Measurements from ENCODE around the gene MALRD1.

Gene MALRD1

DNA sequence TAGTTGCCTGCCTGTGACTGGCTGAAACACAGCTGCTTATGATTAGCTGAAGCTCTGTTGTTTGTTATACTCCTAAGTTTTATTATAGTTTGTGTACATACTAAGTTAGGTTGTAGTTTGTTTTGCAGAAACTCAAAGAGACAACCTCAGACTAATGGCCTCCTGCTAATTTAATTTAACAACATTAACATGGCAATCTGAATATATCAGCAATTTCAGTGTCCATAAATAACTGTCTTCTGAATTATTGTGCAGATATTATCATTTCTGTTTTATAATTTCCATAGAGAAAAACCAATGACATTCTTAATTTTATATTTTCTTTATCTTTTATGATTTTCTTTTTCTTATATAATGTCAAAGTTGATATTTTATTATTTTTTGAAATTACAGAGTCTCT, 469.5 kb downstream of the MALRD1 start:
- H3K36me3 ChIP-seq (ENCODE audit: control insufficient read depth in 1 of 2, insufficient read depth in 2 of 2, low read length in 2 of 2): peaks cover 0 to 3% of the 10 kb centered on the region in 2 donors
- no peak overlapping the region for H3K27ac ChIP-seq (ENCODE audit: low read depth, low read length)
- H3K4me3 ChIP-seq (ENCODE audit: low read depth in 1 of 2, low read length in 2 of 2): no peak overlapping the region
- no peaks in the 10 kb centered on the region for H3K27me3 ChIP-seq (ENCODE audit: control insufficient read depth in 1 of 2, insufficient read depth in 2 of 2, low read length in 2 of 2)
- H3K4me1 ChIP-seq (ENCODE audit: control insufficient read depth in 1 of 2, insufficient read depth in 2 of 2, low read length in 2 of 2): no peaks in the 10 kb centered on the region
- peaks cover 8 to 13% of the 10 kb centered on the region in 2 donors for H3K9me3 ChIP-seq (ENCODE audit: control insufficient read depth in 1 of 2, low read length in 2 of 2)
- no peak overlapping the region for H3K9ac ChIP-seq (ENCODE audit: low read depth in 1 of 2, low read length in 2 of 2)

GRCh38 chr10:19518632-19519031, 470.0 kb downstream of the MALRD1 start:
- Histone ChIP-seq H3K9me3 (ENCODE audit: control insufficient read depth in 1 of 2, low read length in 2 of 2) (peaks cover 8 to 13% of the 10 kb centered on the region in 2 donors), H3K9ac (ENCODE audit: low read depth in 1 of 2, low read length in 2 of 2) (no peak overlapping the region), H3K27me3 (ENCODE audit: control insufficient read depth in 1 of 2, insufficient read depth in 2 of 2, low read length in 2 of 2) (no peaks in the 10 kb centered on the region), H3K4me3 (ENCODE audit: low read depth in 1 of 2, low read length in 2 of 2) (no peak overlapping the region), H3K4me1 (ENCODE audit: control insufficient read depth in 1 of 2, insufficient read depth in 2 of 2, low read length in 2 of 2) (no peaks in the 10 kb centered on the region), H3K36me3 (ENCODE audit: control insufficient read depth in 1 of 2, insufficient read depth in 2 of 2, low read length in 2 of 2) (peaks cover 0 to 3% of the 10 kb centered on the region in 2 donors), H3K27ac (ENCODE audit: low read depth, low read length) (no peak overlapping the region)

DNA sequence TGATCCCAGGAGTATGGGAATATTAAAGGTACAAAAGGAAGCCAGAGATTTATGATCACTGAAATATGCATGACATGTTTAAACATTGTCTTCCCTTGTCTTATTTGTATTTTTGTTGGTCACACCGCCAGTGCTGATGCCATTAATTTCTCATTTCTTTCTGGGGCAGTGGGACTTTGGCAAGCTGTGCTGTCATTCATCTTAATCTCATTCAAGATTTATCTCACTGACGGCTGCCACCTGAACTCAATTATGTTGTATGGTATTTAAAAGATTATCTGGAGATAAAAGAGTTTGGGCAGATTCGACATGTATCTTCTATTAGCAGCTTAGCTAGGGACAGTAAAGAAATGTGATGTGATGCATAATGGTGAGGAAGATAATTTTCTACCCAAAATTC, 482.7 kb downstream of the MALRD1 start:
- Histone ChIP-seq H3K4me3 (ENCODE audit: low read depth in 1 of 2, low read length in 2 of 2) (no peak overlapping the region), H3K4me1 (ENCODE audit: control insufficient read depth in 1 of 2, insufficient read depth in 2 of 2, low read length in 2 of 2) (no peaks in the 10 kb centered on the region), H3K27ac (ENCODE audit: low read depth, low read length) (no peak overlapping the region), H3K36me3 (ENCODE audit: control insufficient read depth in 1 of 2, insufficient read depth in 2 of 2, low read length in 2 of 2) (no peaks in the 10 kb centered on the region), H3K27me3 (ENCODE audit: control insufficient read depth in 1 of 2, insufficient read depth in 2 of 2, low read length in 2 of 2) (no peaks in the 10 kb centered on the region), H3K9ac (ENCODE audit: low read depth in 1 of 2, low read length in 2 of 2) (no peak overlapping the region), H3K9me3 (ENCODE audit: control insufficient read depth in 1 of 2, low read length in 2 of 2) (no peaks in the 10 kb centered on the region)

DNA sequence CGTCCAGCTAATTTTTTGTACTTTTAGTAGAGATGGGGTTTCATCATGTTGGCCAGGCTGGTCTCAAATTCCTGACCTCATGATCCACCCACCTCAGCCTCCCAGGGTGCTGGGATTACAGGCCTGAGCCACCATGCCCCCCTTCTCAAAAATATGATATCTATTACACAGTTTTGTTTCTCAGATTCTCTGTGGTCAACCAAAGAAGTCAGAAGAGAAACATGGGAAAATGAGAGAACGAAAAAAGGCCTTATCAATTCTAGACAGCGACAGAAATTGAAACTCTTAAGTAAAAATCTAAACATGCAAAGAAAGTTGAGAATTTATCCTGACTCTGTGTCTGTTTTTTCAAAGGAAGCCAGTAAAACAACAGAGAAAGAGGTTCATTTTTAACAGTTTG, 483.8 kb downstream of the MALRD1 start:
- Histone ChIP-seq H3K27me3 (ENCODE audit: control insufficient read depth in 1 of 2, insufficient read depth in 2 of 2, low read length in 2 of 2) (no peaks in the 10 kb centered on the region), H3K27ac (ENCODE audit: low read depth, low read length) (no peak overlapping the region), H3K4me1 (ENCODE audit: control insufficient read depth in 1 of 2, insufficient read depth in 2 of 2, low read length in 2 of 2) (no peaks in the 10 kb centered on the region), H3K36me3 (ENCODE audit: control insufficient read depth in 1 of 2, insufficient read depth in 2 of 2, low read length in 2 of 2) (no peaks in the 10 kb centered on the region), H3K9me3 (ENCODE audit: control insufficient read depth in 1 of 2, low read length in 2 of 2) (no peaks in the 10 kb centered on the region), H3K4me3 (ENCODE audit: low read depth in 1 of 2, low read length in 2 of 2) (no peak overlapping the region), H3K9ac (ENCODE audit: low read depth in 1 of 2, low read length in 2 of 2) (no peak overlapping the region)

DNA sequence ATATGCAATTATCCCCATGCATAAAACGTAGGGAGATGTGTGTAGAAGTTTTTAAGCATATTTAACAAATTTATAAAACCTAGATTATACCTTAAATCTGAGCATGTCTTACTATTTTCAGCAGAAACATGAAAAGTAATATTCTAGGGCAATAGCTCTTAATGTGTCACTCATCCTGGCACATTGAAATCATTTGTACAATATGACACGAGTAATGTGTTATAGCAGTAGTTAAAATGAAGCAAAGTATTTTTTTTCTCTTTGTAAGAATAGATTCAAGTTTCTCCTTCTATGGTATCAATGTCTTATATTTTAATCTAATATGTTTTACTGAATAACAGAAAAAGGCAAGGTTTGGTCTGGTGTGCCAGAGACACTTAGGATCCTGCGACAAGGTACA, 492.7 kb downstream of the MALRD1 start:
- no peaks in the 10 kb centered on the region for H3K36me3 ChIP-seq (ENCODE audit: control insufficient read depth in 1 of 2, insufficient read depth in 2 of 2, low read length in 2 of 2)
- H3K27me3 ChIP-seq (ENCODE audit: control insufficient read depth in 1 of 2, insufficient read depth in 2 of 2, low read length in 2 of 2): no peaks in the 10 kb centered on the region
- H3K9ac ChIP-seq (ENCODE audit: low read depth in 1 of 2, low read length in 2 of 2): no peak overlapping the region
- H3K9me3 ChIP-seq (ENCODE audit: control insufficient read depth in 1 of 2, low read length in 2 of 2): no peaks in the 10 kb centered on the region
- H3K4me1 ChIP-seq (ENCODE audit: control insufficient read depth in 1 of 2, insufficient read depth in 2 of 2, low read length in 2 of 2): no peaks in the 10 kb centered on the region
- H3K27ac ChIP-seq (ENCODE audit: low read depth, low read length): no peak overlapping the region
- no peak overlapping the region for H3K4me3 ChIP-seq (ENCODE audit: low read depth in 1 of 2, low read length in 2 of 2)

- peaks cover 0 to 2% of the 10 kb centered on the region in 2 donors for H3K9me3 ChIP-seq (ENCODE audit: control insufficient read depth in 1 of 2, low read length in 2 of 2)
- no peak overlapping the region for H3K4me3 ChIP-seq (ENCODE audit: low read depth in 1 of 2, low read length in 2 of 2)
- no peak overlapping the region for H3K27ac ChIP-seq (ENCODE audit: low read depth, low read length)
- H3K4me1 ChIP-seq (ENCODE audit: control insufficient read depth in 1 of 2, insufficient read depth in 2 of 2, low read length in 2 of 2): peaks cover 0 to 5% of the 10 kb centered on the region in 2 donors
- no peaks in the 10 kb centered on the region for H3K27me3 ChIP-seq (ENCODE audit: control insufficient read depth in 1 of 2, insufficient read depth in 2 of 2, low read length in 2 of 2)
- H3K36me3 ChIP-seq (ENCODE audit: control insufficient read depth in 1 of 2, insufficient read depth in 2 of 2, low read length in 2 of 2): no peaks in the 10 kb centered on the region
- H3K9ac ChIP-seq (ENCODE audit: low read depth in 1 of 2, low read length in 2 of 2): no peak overlapping the region
Observed at GRCh38 chr10:19546224-19546623, 497.6 kb downstream of the MALRD1 start.

GRCh38 chr10:19549503-19549902, 500.9 kb downstream of the MALRD1 start:
- Histone ChIP-seq H3K27ac (ENCODE audit: low read depth, low read length) (no peak overlapping the region), H3K9me3 (ENCODE audit: control insufficient read depth in 1 of 2, low read length in 2 of 2) (peaks cover 0 to 2% of the 10 kb centered on the region in 2 donors), H3K9ac (ENCODE audit: low read depth in 1 of 2, low read length in 2 of 2) (no peak overlapping the region), H3K4me3 (ENCODE audit: low read depth in 1 of 2, low read length in 2 of 2) (no peak overlapping the region), H3K4me1 (ENCODE audit: control insufficient read depth in 1 of 2, insufficient read depth in 2 of 2, low read length in 2 of 2) (peaks cover 0 to 5% of the 10 kb centered on the region in 2 donors), H3K36me3 (ENCODE audit: control insufficient read depth in 1 of 2, insufficient read depth in 2 of 2, low read length in 2 of 2) (no peaks in the 10 kb centered on the region), H3K27me3 (ENCODE audit: control insufficient read depth in 1 of 2, insufficient read depth in 2 of 2, low read length in 2 of 2) (no peaks in the 10 kb centered on the region)

DNA sequence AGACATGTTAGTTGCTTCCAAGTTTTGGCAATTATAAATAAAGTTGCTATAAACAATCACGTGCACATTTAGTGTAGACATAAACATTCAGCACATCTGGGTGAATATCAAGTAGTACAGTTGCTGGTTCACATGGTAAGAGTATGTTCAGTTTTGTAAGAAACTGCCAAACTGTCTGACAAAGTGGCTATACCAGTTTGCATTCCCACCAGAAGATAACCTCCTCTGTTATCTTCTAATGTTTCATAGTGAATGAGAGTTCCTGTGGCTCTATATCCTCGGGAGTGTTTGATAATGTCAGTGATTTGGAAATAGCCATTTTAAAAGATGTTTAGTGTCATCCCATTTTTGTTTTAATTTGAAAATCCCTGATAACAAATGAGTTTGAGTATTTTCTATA, 508.1 kb downstream of the MALRD1 start:
- no peaks in the 10 kb centered on the region for H3K27me3 ChIP-seq (ENCODE audit: control insufficient read depth in 1 of 2, insufficient read depth in 2 of 2, low read length in 2 of 2)
- no peaks in the 10 kb centered on the region for H3K36me3 ChIP-seq (ENCODE audit: control insufficient read depth in 1 of 2, insufficient read depth in 2 of 2, low read length in 2 of 2)
- H3K9me3 ChIP-seq (ENCODE audit: control insufficient read depth in 1 of 2, low read length in 2 of 2): no peaks in the 10 kb centered on the region
- no peak overlapping the region for H3K9ac ChIP-seq (ENCODE audit: low read depth in 1 of 2, low read length in 2 of 2)
- no peaks in the 10 kb centered on the region for H3K4me1 ChIP-seq (ENCODE audit: control insufficient read depth in 1 of 2, insufficient read depth in 2 of 2, low read length in 2 of 2)
- H3K27ac ChIP-seq (ENCODE audit: low read depth, low read length): no peak overlapping the region
- H3K4me3 ChIP-seq (ENCODE audit: low read depth in 1 of 2, low read length in 2 of 2): no peak overlapping the region

DNA sequence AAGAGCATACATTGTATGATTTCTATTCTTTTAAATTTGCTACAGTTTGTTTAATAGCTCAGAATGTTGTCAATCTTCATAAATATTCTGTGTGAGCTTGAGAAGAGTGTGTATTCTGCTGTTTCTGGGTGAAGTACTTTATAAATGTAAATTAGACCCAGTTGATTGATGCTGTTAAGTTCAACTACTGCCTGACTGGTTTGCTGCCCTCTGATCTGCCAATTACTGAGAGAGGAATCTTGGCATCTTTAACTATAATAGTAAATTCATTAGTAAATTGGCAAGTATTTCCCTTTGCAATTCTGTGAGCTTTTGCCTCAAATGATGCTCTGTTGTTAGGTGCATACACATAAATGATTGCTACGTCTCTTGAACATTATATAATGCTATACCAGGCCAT, 512.6 kb downstream of the MALRD1 start:
- Histone ChIP-seq H3K27ac (ENCODE audit: low read depth, low read length) (no peak overlapping the region), H3K4me1 (ENCODE audit: control insufficient read depth in 1 of 2, insufficient read depth in 2 of 2, low read length in 2 of 2) (no peaks in the 10 kb centered on the region), H3K27me3 (ENCODE audit: control insufficient read depth in 1 of 2, insufficient read depth in 2 of 2, low read length in 2 of 2) (no peaks in the 10 kb centered on the region), H3K36me3 (ENCODE audit: control insufficient read depth in 1 of 2, insufficient read depth in 2 of 2, low read length in 2 of 2) (no peaks in the 10 kb centered on the region), H3K9ac (ENCODE audit: low read depth in 1 of 2, low read length in 2 of 2) (no peak overlapping the region), H3K9me3 (ENCODE audit: control insufficient read depth in 1 of 2, low read length in 2 of 2) (no peaks in the 10 kb centered on the region), H3K4me3 (ENCODE audit: low read depth in 1 of 2, low read length in 2 of 2) (no peak overlapping the region)

GRCh38 chr10:19563388-19564141, 515.0 kb downstream of the MALRD1 start:
- Histone ChIP-seq H3K36me3 (ENCODE audit: control insufficient read depth in 1 of 2, insufficient read depth in 2 of 2, low read length in 2 of 2) (no peaks in the 10 kb centered on the region), H3K4me1 (ENCODE audit: control insufficient read depth in 1 of 2, insufficient read depth in 2 of 2, low read length in 2 of 2) (no peaks in the 10 kb centered on the region), H3K27me3 (ENCODE audit: control insufficient read depth in 1 of 2, insufficient read depth in 2 of 2, low read length in 2 of 2) (no peaks in the 10 kb centered on the region), H3K4me3 (ENCODE audit: low read depth in 1 of 2, low read length in 2 of 2) (no peak overlapping the region), H3K9ac (ENCODE audit: low read depth in 1 of 2, low read length in 2 of 2) (no peak overlapping the region), H3K9me3 (ENCODE audit: control insufficient read depth in 1 of 2, low read length in 2 of 2) (no peaks in the 10 kb centered on the region), H3K27ac (ENCODE audit: low read depth, low read length) (no peak overlapping the region)
